ENCODE results near the gene ODF4. TPM values are rescaled to one million over a fixed set of nuclear protein-coding genes. Genes with fewer than 3 reads are reported as not detected.

ODF4 gene
- not detected for polyA plus RNA-seq (ENCODE audit: insufficient read length)

DNA sequence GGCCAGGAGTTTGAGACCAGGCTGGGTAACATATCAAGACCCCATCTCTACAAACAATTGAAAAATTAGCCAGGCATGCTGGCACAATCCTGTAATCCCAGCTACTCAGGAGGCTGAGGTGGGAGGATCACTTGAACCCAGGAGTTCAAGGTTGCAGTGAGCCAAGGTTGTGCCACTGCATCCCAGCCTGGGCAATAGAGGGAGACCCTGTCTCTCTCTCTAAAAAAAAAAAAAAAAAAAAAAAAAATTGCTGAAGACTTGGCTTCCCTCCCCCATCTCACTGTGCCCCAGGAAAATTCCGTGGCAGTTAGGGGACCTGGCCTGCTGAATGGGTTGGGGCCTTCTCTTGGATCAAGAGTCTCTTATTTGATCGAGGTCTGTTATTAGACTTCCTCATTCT, at the start of gene ODF4:
TSS of gene ODF4 (plus strand) at position 301 of the 400 bp plus-strand sequence. CDS start 212 bp downstream, outside the sequence.
- DNase-seq (ENCODE audit: low read depth): no peak

DNA sequence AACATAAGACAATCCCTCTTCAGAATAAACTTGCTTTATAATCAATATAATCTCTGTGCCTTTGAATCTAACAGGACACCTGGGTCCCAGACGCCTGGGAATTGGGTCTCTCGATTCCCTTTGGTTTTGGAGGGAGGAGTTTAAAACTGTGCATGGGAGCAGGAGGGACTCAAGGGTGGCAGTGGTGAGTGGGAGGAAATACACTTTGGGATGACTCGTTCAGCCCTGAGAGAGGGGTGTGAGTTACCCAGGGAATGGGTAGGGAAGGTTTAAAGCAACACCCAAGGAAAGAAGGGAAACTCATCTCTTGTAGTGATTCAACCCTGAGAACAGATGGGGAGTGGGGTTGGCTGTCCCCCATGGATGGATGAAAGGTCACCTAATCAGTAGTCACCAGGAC, 49.6 kb upstream of the ODF4 start:
- DNase-seq (ENCODE audit: low read depth): no peak

DNA sequence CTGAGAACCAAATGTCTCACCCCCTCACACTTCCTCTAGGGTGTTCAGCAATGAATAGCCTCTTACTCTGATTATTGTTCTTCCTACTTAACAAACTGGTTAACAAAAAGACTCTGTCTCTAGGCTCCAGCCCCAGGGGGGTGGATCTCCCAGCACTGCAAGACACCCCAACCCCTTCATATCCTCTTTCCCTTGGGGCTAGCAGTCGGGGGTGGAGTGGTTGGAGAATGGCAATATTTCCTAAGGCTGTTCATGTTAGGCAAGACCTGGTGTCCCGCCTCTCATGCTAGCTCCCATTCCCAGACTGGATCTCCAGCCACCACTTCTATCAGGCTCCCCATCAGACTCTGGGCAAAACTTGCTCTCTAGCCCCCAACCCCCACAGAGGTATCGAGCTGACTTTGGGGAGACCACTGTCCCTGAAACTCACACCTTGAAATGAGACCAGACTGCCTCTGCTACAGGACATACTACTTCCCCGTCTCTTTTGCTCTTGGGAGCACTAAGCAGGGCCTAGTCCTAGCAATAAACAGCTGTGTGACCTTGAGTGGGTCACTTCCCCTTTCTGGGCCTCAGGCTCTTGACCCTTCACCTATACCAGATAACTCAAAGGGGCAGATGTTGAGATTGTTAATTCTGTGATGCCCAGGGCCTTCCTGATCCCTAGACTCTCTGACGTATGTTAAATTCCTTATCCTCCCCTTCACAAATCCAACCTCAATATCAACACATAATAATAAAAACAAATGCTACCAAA, 46.8 kb upstream of the ODF4 start:
- no peak for DNase-seq (ENCODE audit: low read depth)

DNA sequence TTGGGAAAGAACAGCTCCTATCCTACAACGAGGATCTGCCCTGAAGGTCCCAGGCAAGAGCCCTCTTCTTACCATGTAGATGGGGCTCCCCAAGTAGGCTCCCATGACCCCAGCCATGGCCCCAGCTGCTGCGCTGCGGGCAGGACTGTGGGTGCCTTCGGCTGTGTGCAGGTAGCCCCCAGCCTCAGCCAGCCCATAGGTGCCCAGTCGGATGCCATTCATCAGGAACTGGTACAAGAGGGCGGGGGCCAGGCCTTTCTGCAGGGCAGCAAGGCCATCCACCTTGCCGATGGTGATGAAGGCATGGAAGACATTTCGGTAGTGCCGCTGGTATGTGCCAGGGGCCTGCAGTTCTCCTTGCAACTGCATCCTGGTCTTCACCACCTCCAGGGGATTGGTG, 45.3 kb upstream of the ODF4 start:
- DNase-seq (ENCODE audit: low read depth): no peak

DNA sequence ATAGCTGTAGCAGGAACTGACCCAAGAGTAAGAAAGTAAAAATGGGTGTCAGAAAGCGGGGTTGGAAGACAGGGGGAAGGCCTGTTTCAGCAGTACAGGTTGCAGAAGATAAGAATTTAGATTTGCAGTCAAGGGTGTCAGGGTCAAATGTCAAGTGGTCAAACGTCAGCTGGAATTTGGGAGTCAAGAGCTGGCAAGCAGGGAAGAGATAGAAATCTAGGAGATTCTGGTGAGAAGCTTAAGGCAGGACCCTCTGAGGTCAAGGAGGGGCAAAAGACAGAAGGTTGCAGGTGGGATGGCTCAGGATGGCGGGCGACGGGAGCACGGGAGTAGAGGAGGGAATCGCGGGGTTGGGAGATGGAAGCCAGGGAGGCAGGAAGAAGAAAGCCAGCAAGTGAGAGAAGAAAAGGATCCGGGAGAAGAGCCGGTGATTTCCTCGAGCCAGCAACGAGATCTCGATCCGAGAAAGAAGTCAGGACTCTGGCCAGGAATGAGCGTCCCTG, 44.8 kb upstream of the ODF4 start:
- no peak for DNase-seq (ENCODE audit: low read depth)

- DNase-seq (ENCODE audit: low read depth): no peak
Observed at GRCh38 chr17:8300226-8300625, 39.4 kb upstream of the ODF4 start.

DNA sequence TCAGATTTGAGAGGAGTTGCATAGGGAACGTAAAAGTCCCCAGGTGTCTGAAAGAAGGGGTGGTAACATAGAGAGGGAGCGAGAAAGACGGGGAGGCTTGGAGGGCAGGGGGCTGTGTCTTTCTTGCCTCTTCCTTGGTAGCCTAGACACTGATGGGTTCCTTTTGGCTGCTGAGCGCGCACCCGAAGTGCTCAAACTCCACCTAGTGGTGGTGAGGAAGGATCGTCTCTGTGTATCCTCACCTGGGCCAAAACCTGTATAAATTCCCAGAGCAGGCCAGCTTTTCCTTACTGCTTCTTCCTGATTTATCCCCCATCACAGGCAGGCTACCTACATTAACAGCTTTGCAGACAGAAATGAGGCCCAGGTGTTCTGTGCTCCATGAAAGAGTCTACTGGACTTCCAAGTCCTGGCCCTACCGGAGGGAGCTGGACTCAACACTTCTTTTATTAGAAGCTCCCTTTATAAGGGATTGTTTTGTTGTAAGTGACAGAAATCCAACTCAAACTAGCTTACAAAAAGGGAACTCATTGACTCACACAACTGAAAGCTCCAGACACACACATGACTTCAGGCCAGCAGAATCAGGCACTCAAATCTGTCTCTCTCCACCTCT, 38.9 kb upstream of the ODF4 start:
- no peak for DNase-seq (ENCODE audit: low read depth)

DNA sequence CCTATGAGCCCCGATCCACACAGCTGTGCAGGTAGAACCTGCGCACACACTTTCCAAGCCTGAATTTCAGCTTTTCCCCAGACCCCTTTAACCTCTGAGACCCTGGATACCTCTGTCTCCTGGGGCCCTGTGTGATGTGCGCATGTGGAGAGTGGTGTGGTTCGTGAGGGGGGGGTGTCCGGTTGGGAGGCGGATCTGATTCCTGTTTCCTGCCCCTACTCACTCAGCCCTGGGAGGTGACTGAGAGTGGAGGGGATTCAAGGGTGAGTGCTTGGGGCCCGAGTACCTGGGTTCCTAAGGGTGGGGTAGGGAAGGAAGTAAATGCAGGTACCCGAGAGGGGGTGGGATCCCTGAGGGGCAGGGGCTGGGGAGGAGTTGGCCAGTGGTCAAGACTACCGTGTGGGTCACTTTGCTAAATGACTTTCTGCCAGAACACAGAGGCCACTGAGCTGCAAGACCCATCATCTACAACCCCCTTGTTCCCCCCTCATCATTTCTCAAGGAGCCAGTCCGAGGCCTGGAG, 29.0 kb upstream of the ODF4 start:
- no peak for DNase-seq (ENCODE audit: low read depth)

DNA sequence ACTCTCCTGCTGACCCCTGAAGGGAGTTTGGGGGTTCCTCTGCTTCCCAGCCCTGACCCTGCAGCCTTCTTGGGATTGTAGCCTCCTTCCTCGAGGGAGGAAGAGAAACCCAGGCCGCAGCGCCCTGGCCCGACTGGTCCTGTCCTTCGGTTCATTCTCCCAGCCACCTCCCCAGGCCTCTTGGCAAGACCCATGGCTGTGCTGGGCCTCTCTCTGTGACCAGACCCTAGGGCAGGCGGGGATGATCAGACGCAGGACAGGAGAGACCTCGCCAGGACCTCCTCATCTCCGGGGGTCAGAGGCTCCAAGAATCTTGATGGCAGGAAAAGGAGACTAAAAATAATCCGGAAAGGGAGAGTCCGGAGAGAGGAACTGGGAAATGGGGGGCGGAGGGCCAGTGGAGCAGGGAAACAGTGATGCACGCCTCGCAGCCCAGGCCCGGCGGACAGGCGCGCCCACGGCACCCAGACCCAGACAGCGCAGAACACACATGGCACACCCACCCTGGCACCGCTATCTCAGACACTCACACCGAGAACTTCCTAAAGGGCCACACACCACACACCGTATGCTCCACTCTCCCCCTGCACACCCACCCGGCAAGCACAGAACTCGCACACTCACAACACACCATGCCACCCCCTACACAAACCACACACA, 28.4 kb upstream of the ODF4 start:
- DNase-seq (ENCODE audit: low read depth): no peak

DNA sequence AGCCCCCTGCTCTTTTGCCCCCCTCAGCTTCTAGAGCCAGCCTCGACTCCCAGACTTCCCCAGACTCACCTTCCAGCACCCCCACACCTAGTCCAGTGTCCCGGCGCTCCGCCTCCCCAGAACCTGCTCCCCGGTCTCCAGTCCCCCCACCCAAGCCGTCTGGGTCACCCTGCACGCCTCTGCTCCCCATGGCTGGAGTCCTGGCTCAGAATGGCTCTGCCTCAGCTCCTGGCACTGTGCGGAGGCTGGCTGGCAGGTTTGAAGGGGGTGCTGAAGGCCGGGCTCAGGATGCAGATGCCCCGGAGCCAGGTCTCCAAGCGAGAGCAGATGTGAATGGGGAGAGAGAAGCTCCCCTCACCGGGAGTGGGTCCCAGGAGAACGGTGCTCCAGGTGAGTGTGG, 27.4 kb upstream of the ODF4 start:
- DNase-seq (ENCODE audit: low read depth): no peak

DNA sequence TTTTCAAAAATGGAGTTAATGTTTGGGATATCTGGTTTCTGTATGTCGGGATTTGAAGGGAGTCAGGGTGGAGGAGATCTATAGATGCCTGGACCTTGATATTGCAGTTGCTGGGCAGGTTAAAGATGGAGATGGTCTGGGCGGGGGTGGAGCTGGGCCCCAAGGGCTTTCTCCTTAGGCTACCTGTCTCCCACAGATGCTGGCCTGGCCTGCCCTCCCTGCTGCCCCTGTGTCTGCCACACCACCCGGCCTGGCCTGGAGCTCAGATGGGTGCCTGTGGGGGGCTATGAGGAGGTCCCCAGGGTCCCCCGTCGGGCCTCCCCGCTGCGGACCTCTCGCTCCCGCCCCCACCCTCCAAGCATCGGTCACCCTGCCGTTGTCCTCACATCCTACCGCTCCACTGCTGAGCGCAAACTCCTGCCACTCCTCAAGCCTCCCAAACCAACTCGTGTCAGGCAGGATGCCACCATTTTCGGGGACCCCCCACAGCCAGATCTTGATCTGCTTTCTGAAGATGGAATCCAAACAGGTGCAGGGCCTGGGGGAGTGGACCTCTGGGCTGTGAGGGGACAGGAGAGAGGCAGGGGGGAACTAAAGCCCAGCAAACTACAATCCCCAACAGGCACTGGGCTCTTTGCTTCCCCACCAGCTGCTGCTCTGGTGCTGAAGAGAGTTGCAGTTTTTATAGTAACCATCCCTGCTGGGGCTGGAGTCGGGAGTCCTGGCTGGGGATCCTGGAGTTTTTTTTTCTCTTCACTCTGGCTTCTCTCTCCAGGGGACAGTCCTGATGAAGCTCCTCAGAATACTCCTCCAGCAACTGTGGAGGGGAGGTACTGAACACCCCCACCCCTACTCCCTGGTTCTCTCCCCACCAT, 26.7 kb upstream of the ODF4 start:
- DNase-seq (ENCODE audit: low read depth): no peak

DNA sequence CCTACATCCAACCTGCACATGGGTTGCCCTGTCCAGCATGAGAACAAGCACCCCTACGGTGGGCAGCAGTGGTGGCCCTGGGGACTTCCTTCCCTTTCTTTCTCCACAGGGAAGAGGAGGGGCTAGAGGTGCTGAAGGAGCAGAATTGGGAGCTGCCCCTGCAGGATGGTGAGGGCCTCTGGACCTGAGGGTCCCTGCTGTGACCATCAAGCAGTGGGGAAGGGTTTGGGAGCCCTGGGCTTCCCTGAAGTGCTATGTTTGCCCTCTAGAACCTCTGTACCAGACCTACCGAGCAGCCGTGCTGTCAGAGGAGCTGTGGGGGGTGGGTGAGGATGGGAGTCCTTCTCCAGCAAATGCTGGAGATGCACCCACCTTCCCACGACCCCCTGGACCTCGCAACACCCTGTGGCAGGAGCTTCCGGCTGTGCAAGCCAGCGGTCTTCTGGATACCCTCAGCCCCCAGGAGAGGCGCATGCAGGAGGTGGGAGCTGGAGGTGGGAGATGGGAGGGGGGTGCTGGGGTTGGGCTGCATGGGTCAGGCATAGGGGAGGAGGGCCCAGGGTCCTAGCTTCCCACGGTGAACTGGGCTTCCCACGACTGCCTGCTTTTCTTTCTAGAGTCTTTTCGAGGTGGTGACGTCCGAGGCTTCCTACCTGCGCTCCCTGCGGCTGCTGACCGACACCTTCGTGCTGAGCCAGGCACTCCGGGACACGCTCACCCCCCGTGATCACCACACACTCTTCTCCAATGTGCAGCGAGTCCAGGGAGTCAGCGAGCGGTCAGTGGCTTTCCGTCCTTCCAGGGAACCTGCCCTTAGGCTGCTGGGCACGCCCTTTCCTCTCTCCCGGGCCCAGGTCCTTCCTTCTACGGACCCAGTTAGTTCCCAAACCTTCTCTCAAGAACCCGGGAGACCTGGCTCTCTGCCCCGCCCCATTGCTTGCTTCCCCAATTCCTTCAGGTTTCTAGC, 24.6 kb upstream of the ODF4 start:
- DNase-seq (ENCODE audit: low read depth): no peak

GRCh38 chr17:8315764-8316217, 23.8 kb upstream of the ODF4 start:
- no peak for DNase-seq (ENCODE audit: low read depth)

GRCh38 chr17:8318010-8318935, 21.4 kb upstream of the ODF4 start:
- no peak for DNase-seq (ENCODE audit: low read depth)

GRCh38 chr17:8320262-8320661, 19.4 kb upstream of the ODF4 start:
- DNase-seq (ENCODE audit: low read depth): no peak

- DNase-seq (ENCODE audit: low read depth): no peak
Observed at GRCh38 chr17:8320990-8321389, 18.6 kb upstream of the ODF4 start.

- no peak for DNase-seq (ENCODE audit: low read depth)
Observed at GRCh38 chr17:8322061-8322460, 17.6 kb upstream of the ODF4 start.

GRCh38 chr17:8324132-8324531, 15.5 kb upstream of the ODF4 start:
- no peak for DNase-seq (ENCODE audit: low read depth)

DNA sequence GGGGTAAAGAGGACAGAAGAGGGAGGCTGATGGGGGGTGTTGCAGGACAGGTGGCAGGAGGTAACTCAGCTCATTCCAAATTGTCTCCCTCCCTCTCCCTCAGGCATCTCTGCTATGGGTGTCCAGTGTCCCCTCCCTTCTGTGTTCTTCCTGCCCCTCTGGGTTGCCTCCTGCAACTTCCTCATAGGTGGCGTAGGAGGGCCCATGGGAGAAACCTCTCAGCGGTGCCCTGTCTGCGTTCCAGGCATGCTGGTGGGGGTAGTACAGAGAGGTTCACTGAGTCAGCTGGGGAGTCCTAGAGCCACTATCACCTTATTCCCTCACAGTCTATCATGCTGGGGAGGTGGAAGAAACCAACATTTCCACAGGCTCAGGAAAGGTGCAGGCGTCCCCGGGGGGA, 14.7 kb upstream of the ODF4 start:
- DNase-seq (ENCODE audit: low read depth): no peak
